ENCODE results near the gene FLT3LG.

GRCh38 chr19:49462492-49462891 lies 11.5 kb upstream of the FLT3LG start:
- TF ChIP-seq, protein P1, sequence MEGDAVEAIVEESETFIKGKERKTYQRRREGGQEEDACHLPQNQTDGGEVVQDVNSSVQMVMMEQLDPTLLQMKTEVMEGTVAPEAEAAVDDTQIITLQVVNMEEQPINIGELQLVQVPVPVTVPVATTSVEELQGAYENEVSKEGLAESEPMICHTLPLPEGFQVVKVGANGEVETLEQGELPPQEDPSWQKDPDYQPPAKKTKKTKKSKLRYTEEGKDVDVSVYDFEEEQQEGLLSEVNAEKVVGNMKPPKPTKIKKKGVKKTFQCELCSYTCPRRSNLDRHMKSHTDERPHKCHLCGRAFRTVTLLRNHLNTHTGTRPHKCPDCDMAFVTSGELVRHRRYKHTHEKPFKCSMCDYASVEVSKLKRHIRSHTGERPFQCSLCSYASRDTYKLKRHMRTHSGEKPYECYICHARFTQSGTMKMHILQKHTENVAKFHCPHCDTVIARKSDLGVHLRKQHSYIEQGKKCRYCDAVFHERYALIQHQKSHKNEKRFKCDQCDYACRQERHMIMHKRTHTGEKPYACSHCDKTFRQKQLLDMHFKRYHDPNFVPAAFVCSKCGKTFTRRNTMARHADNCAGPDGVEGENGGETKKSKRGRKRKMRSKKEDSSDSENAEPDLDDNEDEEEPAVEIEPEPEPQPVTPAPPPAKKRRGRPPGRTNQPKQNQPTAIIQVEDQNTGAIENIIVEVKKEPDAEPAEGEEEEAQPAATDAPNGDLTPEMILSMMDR (conservative IDR thresholded peaks at IDR 0.05; ENCODE audit: low read depth, low read length) = no peak
- no peak for TF ChIP-seq EZH2 (IDR thresholded peaks at IDR 0.05; ENCODE audit: borderline replicate concordance, low read depth, low read length, poor library complexity, severe bottlenecking)
